OCI-LY3 (cell line): ENCODE measurements around the gene TENT5D.

Source experiments
- H2AFZ ChIP-seq: fragments of 200-600, 300-600 bp; shearing (Covaris generic); 2 replicates; pipeline ENCODE4 v1.6.0; 2014; ENCODE audit warnings: antibody characterized with exemption, low read depth, low read length
- H3K27ac ChIP-seq: fragments of 200-600, 300-600 bp; sonication (generic); 2 replicates; pipeline ENCODE4 v1.5.1; 2014; ENCODE audit warnings: mild to moderate bottlenecking, low read length, moderate library complexity, mixed read lengths
- H3K27me3 ChIP-seq: fragments of 200-600, 300-600 bp; sonication (generic); 2 replicates; pipeline ENCODE4 v1.6.1; 2014; ENCODE audit warnings: low read depth, low read length, mixed read lengths
- H3K36me3 ChIP-seq: fragments of 200-600, 300-600 bp; sonication (generic); replicated peaks from 2 replicates; pipeline ENCODE3; 2014; ENCODE audit warnings: low read depth, low read length, mixed read lengths
- H3K4me1 ChIP-seq: fragments of 300-600, 200-600 bp; sonication (generic); 2 replicates; pipeline ENCODE4 v1.6.1; 2014; ENCODE audit warnings: low read length, mixed read lengths
- H3K4me2 ChIP-seq: fragments of 200-600, 300-600 bp; sonication (generic); 2 replicates; pipeline ENCODE4 v1.6.1; 2014; ENCODE audit warnings: low read length, mixed read lengths
- H3K4me3 ChIP-seq: fragments of 300-600, 200-600 bp; sonication (generic); 2 replicates; pipeline ENCODE4 v1.5.1; 2014; ENCODE audit warnings: antibody characterized with exemption, mild to moderate bottlenecking, low read length, moderate library complexity
- H3K79me2 ChIP-seq: fragments of 300-600, 200-600 bp; shearing (Covaris generic); 2 replicates; pipeline ENCODE4 v1.6.1; 2014; ENCODE audit warnings: mild to moderate bottlenecking, low read length, mixed read lengths
- H3K9ac ChIP-seq: fragments of 300-600, 200-600 bp; shearing (Covaris generic); 2 replicates; pipeline ENCODE4 v1.6.0; 2014; ENCODE audit warnings: mild to moderate bottlenecking, low read length, moderate library complexity
- H3K9me3 ChIP-seq: fragments of 200-600, 300-600 bp; shearing (Covaris generic); 2 replicates; pipeline ENCODE4 v1.6.1; 2014; ENCODE audit warnings: low read length, mixed read lengths; ENCODE audit not compliant: insufficient read depth
- H4K20me1 ChIP-seq: fragments of 200-600, 300-600 bp; sonication (generic); 2 replicates; pipeline ENCODE4 v1.6.1; 2016; ENCODE audit warnings: low read length, mixed read lengths; ENCODE audit not compliant: insufficient read depth
- CTCF ChIP-seq: fragments of 200-600, 300-600 bp; sonication (generic); IDR thresholded peaks from 2 replicates; pipeline ENCODE4 v1.5.1; 2014; ENCODE audit warnings: antibody characterized with exemption, low read length, low read depth
- EZH2phosphoT487 ChIP-seq: fragments of 200-600 bp; shearing (Covaris generic); IDR thresholded peaks from 2 replicates; pipeline ENCODE4 v1.6.1; 2018; ENCODE audit warnings: antibody characterized with exemption, mixed run types, low read depth

Gene TENT5D

GRCh38 chrX:80423744-80424143 is 3.5 kb downstream of the TENT5D start:
- no peak overlapping the region for H3K27ac ChIP-seq
- no peaks in the 10 kb centered on the region for H3K9me3 ChIP-seq
- H3K9ac ChIP-seq: no peak overlapping the region
- TF ChIP-seq CTCF (no peak), EZH2phosphoT487 (no peak)
- H3K27me3 ChIP-seq: no peaks in the 10 kb centered on the region
- H3K4me3 ChIP-seq: no peak overlapping the region
- no peaks in the 10 kb centered on the region for H3K36me3 ChIP-seq
- H4K20me1 ChIP-seq: no peaks in the 10 kb centered on the region
- H3K4me1 ChIP-seq: no peaks in the 10 kb centered on the region
- no peaks in the 10 kb centered on the region for H3K79me2 ChIP-seq
- no peak overlapping the region for H2AFZ ChIP-seq
- H3K4me2 ChIP-seq: no peak overlapping the region

- Histone ChIP-seq H3K4me3 (no peak overlapping the region), H3K9me3 (no peaks in the 10 kb centered on the region), H3K79me2 (no peaks in the 10 kb centered on the region), H3K4me1 (no peaks in the 10 kb centered on the region), H4K20me1 (no peaks in the 10 kb centered on the region), H3K9ac (no peak overlapping the region), H3K36me3 (no peaks in the 10 kb centered on the region), H3K27ac (no peak overlapping the region), H3K4me2 (no peak overlapping the region), H3K27me3 (no peaks in the 10 kb centered on the region), H2AFZ (no peak overlapping the region)
- TF ChIP-seq CTCF (peak; percentile 47), EZH2phosphoT487 (no peak)
Measured at GRCh38 chrX:80430826-80431504, 10.7 kb downstream of the TENT5D start.

DNA sequence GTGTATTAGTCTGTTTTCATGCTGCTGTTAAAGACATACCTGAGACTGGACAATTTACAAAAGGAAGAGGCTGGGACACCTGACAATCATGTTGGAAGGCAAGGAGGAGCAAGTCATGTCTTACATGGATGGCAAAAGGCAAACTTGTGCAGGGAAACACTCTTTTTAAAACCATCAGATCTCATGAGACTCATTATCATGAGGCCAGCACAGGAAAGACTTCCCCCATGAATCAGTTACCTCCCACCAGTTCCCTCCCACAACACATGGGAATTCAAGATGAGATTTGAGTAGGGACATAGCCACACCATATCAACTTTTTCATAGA is 11.2 kb downstream of the TENT5D start:
- Histone ChIP-seq H3K36me3 (no peaks in the 10 kb centered on the region), H3K4me3 (no peak overlapping the region), H3K4me2 (no peak overlapping the region), H3K9me3 (no peaks in the 10 kb centered on the region), H3K4me1 (no peaks in the 10 kb centered on the region), H3K27me3 (no peaks in the 10 kb centered on the region), H2AFZ (no peak overlapping the region), H3K9ac (no peak overlapping the region), H3K27ac (no peak overlapping the region), H4K20me1 (no peaks in the 10 kb centered on the region), H3K79me2 (no peaks in the 10 kb centered on the region)
- TF ChIP-seq EZH2phosphoT487 (no peak), CTCF (no peak)

GRCh38 chrX:80432441-80432840 is 12.2 kb downstream of the TENT5D start:
- Histone ChIP-seq H3K9ac (no peak overlapping the region), H3K27ac (no peak overlapping the region), H3K79me2 (no peaks in the 10 kb centered on the region), H3K27me3 (no peaks in the 10 kb centered on the region), H3K4me1 (no peaks in the 10 kb centered on the region), H3K4me3 (no peak overlapping the region), H4K20me1 (no peaks in the 10 kb centered on the region), H2AFZ (no peak overlapping the region), H3K9me3 (no peaks in the 10 kb centered on the region), H3K36me3 (no peaks in the 10 kb centered on the region), H3K4me2 (no peak overlapping the region)
- no peak for TF ChIP-seq CTCF
- no peak for TF ChIP-seq EZH2phosphoT487
